HG03432 (cell line): ENCODE data around the gene HRH1.
"Not testable (repeated sequence)": the region's sequence is repeated elsewhere in the genome, so short reads cannot be mapped to it uniquely, and the experiment has no call there.

ENCODE experiments used
- ATAC-seq: cut with Tn5 transposase; IDR thresholded peaks from one replicate; pipeline ENCODE4 v1.9.1; 2021; ENCODE audit warnings: mild to moderate bottlenecking, moderate library complexity; ENCODE audit not compliant: unreplicated experiment

The HRH1 gene, protein sequence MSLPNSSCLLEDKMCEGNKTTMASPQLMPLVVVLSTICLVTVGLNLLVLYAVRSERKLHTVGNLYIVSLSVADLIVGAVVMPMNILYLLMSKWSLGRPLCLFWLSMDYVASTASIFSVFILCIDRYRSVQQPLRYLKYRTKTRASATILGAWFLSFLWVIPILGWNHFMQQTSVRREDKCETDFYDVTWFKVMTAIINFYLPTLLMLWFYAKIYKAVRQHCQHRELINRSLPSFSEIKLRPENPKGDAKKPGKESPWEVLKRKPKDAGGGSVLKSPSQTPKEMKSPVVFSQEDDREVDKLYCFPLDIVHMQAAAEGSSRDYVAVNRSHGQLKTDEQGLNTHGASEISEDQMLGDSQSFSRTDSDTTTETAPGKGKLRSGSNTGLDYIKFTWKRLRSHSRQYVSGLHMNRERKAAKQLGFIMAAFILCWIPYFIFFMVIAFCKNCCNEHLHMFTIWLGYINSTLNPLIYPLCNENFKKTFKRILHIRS

DNA sequence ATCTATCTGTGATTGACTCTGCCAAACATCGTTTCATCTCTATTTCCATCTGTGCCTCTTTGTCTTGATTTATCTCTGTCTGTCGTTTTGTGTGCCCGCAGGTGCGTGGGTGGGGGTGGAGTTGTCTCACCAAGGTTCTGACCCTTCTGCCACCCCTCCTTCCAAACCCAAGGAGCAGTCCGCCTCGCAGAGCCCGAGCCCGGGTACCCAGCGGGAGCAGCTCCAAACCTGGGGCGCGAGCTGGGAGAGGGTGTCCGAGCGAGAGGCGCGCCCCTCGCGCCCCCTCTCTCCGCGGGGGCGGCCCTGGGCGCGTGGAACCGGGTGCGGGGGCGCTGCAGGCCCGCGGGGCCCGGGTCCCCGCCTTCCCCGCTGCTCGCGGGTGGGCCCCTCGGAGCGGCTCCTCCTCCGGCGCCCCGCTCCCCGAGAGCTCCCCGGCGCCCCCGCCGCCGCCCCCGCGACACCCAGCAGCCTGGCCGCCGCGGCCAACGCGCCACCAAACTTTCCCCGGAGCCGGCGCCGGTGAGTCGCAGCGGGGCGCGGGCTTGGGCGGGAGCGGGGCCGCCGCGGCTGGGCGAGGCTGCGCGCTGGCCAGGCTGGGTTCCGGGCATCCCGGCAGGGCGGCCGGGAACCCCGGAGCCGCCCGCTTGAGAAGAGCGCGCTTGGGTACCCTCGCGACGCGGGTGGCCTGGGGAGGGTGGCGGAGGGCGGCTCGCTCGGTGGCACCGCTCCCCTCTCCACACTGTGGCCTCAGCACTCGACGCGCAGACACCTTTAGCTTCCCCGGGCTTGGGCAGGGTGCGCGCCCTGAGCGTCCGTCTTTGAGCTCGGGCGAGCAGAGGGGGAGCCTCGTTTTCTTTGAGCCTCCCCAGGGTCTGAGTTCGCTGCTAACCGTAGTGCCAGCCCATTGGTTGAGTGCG, at the start of gene HRH1:
HRH1 (plus strand) TSS at position 458 of the 917 bp plus-strand sequence. CDS start 104,545 bp downstream, outside the sequence.
- no peak for ATAC-seq

DNA sequence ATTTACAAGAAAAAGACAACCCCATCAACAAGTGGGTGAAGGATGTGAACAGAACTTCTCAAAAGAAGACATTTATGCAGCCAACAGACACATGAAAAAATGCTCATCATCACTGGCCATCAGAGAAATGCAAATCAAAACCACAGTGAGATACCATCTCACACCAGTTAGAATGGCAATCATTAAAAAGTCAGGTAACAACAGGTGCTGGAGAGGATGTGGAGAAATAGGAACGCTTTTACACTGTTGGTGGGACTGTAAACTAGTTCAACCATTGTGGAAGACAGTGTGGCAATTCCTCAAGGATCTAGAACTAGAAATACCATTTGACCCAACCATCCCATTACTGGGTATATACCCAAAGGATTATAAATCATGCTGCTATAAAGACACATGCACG, 41.0 kb upstream of the HRH1 start:
- not testable (repeated sequence) for ATAC-seq

DNA sequence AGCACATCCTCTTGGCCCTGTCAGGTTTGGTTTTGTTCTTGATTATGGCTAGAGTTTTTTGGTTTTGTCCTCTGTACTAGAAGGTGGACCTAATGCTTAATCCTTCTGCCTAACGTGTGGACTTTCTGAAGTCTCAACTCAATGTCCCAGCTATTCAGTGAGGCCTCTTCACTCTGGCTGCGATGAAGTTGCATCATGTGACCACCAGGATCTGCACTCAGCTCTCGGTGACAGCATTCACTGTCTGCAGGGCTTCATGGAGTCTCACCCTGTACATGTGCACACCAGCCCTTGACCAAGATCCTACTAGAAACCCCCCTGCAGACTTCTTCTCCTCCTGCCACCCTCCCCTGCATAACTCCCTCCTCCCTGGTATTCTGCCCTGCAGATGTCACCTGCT, 38.7 kb upstream of the HRH1 start:
- ATAC-seq = no peak

DNA sequence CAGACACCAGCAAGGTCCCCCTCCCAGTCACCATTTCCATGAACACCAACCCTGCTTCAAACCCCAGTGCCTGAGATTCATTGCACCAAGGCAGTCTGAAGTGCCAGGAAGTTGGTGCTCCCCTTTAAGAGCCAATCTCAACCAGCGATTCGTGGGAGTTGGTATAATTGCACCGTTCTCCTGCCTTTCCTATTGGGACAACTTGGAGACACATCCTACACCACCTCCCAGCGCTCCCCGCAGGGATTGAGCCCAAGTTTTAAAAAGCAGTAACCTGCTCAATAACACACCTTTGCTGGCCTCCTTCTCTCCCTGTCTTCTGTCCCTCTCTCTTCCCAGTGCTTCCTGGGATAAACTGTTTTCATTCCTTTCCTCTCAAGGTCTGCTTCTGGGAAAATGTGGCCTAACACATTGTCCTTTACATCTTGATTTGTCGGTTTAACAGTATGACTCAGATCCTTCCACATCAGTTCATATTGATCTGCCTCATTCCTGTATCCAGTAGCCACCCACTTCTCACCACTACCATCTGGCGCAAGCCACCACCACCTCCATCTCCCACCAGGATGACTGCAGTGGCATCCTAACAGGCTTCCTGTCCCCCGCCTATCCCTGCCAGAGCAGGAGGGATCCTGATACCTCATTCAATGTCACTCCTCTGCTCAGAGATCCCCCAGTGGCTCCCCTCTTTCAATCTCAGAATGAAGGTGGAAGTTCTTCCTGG, 37.8 kb upstream of the HRH1 start:
- ATAC-seq = no peak

DNA sequence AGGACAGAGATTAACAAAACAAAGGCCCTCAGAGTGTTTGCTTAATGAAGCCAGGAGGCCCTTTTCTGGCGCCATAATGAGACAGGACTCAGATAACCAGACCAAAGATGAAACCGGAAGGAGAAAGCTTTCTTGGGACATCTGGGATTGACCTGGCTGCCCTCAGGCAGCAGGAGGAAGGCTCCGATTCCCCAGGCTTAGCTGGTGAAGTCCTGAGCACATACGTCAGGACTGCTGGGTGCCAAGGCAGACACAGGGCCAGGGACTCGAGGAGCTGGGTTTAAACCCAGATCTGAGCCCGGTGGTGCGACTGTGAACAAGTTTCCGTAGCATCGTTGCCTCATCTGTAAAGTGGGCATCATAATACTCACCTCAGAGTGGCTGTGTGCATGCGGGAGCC, 36.7 kb upstream of the HRH1 start:
- no peak for ATAC-seq

DNA sequence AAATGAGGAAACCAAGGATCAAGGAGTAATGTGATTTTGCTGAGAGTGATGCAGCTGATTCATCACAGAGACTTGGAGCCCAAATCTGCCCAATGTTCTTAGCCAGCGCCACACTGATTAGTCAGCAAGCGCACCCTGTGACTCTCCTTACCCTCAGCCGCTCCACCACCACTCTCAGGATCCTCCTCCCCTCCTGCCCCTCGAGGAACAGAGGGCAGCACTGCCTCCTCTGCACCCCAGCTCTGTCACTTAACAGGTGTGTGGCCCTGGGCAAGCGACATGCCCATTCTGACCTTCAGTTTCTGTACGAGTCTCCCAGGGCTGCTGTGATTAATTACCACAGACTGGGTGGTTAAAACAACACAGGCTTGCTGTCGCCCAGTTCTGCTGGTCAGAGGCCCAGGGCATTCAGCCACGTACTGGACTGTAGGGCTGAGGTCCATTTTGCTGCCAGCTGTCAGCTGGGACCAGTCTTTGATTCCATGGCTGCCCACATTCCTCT, 36.1 kb upstream of the HRH1 start:
- ATAC-seq = no peak

DNA sequence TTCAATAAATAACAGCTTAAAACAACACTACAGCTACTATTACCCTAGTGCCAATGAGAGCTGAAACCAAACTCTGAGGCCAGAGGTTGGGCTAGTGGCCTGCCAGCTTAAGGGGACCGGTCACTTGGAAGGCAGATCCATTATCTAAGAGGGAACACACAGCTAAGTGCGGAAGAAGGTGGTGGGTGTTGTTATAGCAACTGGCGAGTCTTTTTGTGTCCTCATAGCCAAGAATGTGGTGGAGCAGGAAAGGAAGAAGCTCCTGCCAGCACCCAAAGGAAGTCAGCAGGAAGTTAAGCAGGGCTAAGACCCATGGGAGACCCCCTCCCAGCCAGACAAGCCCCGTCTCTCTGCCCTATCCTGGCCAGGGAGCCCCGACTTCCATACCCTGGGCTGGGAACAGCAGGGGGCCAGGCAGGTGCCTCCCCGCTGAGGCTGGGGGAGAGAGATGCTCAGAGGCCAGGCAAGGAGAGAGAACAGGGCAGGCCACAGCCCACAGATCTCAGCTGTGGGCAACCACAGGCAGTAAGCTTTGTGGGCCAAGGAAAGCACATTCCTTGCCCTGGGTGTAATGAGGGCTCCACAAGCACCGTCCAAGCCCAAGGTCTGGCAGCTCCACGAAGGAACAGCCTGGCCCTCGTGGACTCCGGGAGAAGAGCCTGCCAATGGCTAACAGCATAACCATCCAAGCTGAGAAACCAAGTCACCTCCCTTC, 34.0 kb upstream of the HRH1 start:
- no peak for ATAC-seq

DNA sequence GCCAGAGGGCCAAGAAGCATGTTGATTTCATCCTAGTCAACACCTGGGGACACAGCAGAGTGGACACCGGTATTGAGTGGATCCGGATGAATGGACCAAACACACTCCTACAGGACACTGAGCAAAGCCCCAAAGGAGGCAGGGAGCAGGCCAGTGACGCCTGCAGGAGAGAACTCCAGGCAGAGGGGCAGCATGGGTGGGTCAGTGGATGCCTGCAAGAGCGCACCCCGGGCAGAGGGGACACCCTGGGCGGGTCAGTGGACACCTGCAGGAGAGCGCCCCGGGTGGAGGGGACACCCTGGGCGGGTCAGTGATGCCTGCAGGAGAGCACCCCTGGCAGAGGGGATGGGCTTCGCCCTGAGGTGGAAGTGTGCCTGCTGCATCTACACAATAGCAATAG, 27.6 kb upstream of the HRH1 start:
- ATAC-seq = no peak

DNA sequence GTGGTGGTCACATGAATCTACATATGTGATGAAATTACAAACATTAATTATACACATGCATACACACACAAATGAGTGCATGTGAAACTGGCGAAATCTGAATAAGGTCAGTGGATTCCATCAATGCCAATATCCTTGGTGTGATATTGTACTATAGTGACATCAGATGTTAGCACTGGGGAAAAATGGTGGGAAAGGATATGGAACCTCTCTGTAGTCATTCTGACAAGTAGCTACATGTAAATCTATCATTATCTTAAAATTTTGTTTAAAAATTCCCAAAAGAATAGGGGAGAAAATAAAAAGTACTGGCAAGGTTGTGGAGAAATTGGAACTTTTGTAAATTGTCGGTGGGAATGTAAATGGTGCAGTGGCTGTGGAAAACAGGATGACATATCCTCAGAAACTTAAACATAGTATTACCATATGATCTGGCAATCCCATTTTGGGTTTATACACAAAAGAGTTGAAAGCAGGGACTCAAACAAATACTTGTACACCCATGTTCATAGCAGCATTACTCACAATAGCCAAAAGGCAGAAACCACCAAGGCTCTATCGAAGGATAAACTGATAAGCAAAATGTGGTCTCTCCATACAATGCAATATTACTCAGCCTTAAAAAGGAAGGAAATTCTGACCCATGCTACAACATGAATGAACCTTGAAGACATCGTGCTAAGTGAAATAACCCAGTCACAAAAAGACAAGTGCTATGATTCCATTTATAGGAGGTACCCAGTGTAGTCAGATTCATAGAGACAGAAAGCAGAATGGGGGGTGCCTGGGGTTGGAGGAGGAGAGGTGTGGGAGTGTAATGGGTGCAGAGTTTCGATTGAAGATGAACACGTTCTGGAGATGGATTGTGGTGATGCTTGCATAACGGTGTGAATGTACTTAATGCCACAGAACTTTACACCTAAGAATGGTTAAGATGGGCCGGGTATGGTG, 25.3 kb upstream of the HRH1 start:
- no peak for ATAC-seq

DNA sequence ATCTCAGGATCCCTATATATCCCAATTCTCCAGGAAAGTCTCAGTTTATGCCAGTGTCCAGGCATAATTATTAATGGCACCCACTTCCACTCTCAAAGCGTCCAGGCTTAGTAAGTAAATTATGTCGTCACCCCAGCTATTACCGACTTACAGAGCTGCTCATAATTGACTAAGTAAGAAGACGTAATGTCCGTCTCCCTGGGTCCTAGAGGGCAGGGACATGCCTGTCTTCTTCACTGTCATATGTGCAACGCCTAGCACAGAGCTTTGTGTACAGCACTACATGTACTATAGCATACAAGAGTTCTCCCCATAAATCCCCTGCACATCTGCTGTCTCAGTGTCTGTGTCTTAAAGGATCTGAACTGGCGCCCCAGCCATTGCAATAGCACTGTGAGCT, 23.9 kb upstream of the HRH1 start:
- ATAC-seq = no peak

DNA sequence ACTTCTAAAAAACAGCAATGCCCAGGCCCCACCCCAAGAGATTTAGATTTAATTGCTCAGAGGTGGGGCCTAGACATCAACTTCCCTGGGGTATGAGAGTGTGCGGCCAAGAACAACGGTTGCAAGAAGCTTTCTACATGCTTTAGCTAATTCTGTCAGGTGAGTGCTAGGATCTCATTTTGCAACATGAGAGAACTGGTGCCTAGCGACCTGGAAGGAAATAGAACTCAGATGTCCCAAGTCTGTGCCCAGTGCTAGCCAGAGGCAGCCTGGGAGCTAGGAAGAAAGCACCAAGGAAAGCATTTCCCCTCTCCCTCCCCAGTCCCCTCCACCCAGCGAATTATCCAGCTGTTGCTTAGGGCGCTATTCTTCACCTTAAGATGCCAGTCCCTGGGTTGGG, 22.9 kb upstream of the HRH1 start:
- no peak for ATAC-seq

DNA sequence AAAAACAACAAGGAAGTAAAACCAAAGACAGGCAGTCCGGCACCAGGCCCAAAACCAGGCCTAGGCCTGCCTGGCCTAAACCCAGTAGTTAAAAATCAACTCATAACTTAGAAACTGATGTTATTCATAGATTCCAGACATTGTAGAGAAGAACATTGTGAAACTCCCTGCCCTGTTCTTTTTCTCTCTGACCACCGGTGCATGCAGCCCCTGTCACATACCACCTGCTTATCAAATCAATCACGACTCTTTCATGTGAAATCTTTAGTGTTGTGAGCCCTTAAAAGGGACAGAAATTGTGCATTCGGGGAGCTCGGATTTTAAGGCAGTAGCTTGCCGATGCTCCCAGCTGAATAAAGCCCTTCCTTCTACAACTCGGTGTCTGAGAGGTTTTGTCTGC, 22.4 kb upstream of the HRH1 start:
- not testable (repeated sequence) for ATAC-seq

DNA sequence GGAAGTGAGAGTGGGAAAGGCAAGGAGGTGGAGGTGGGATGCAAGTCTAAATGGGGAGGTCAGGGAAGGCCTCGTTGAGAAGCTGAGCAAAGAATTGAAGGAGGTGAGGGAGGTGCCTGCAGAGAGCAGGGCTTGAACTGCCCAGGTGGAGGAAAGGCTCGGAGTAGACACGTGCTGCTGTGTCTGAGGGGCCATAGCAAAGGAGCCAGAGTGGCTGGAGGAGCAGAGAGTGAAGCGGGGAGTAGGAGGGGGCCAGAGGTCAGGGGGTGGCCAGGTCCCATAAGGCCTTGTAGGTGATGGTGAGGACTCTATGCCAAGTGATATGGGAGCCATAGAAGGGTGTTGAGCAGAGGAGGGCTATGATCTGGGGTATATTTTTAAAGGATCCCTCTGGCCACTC, 21.4 kb upstream of the HRH1 start:
- ATAC-seq = no peak

DNA sequence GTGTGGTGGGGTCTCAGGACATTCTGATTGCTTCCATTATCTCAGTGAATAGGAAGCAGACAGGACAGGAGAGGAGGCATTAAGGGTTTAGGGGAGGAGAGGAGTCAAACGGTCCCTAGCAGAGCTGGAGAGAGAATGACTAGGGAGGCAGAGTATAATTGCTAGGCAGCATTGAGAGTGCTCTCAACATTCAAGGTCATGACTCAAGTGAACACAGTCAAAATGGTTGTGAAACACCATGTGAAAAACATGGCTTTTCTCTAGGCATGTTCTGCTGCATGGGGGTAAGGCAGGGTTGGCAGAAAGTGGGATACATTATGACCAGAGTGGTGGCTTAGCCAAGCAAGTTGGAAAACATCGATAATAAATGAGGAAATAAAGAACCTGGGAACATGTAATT, 19.5 kb upstream of the HRH1 start:
- ATAC-seq = no peak

DNA sequence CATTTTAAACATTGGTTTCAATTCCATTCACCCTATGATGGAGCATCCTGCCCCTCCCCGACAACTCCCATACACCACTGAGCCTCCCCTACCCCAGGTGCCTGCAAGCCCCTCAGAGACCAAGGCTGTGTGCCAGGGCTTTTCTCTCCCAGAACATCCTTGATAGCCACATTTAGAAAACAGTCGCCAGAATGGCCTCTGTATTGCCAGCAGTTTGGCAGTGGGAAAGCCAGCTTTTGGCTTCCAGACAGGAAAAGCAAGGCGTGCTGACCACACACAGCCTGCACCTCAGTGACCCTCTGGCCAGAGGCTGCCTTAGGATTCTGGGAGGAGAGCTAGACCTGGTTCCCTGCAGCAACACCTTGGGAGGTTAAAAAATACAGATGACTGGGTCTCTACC, 18.2 kb upstream of the HRH1 start:
- ATAC-seq = no peak

DNA sequence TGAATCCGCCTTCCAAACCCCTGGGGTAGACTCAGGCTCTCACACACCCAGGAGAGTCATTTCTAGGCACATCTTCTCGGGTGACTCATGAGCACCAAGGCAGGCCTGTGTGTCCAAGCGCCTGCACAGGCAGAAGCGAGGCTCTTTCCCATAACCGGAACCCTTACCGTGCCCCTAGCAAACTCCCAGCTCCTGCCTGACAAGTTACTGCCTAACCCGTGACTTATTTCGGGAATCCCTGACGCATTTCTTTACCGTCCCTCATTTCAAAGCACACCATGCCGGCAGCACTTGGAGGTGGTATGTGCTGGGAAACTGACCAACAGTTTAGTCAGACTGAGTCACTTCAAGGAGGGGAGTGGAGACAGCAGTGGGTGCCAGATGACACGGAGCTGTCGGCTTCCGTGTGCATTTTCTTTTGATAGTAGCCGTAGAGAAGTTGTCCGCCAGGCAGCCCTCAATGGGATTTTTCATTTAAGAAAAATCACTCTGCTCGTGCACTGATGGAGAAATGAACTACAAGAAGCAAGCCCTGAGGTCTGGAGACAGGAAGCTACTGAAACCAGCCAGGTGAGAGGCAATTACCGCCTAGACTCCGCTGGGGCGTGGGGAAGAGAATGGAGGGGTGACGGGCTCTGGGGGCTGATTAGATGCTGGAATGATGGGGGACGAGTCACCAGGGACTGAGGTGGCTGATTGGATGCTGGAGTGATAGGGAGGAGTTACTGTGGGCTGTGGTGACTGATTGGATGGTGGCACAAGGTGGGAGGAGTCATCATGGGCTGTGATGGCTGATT, 17.3 kb upstream of the HRH1 start:
- ATAC-seq = no peak

DNA sequence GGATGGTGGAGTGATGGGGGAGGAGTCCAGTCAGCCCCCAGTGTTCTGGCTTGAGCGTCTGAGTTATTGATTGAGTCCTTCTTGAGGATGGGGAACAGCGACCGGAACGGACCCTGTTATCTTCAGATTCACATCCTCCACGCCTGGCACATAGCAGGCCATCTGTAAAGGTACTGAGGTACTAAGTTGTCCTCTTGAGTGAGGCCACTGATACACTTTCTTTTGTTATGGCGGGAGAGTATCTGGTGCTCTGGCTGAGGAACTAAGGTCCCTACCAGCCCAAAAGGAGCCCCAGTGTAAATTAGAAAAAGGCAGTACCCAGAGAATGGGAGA, 16.7 kb upstream of the HRH1 start:
- ATAC-seq = no peak

DNA sequence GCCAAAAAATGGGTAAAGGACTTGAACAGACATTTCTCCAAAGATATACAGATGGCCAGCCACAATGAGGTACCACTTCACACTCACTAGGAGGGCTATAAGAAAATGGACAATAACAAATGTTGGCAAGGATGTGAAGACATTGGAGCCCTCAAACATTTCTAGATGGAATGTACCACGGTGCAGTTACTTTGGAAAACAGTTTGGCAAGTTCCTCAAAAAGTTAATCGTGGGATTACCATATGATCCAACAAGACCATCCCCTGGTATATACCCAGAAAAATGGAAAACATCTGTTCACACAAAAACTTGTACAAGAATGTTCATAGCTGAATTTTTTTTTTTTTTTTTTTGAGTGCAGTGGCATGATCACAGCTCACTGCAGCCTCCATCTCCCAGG, 15.9 kb upstream of the HRH1 start:
- ATAC-seq = no peak
